H7 (cell line): ENCODE measurements around the gene ZDHHC1. TPM values are rescaled to one million over a fixed set of nuclear protein-coding genes. Genes with fewer than 3 reads are reported as not detected.

Experiments
- DNase-seq: peaks from one replicate; pipeline ENCODE4 v3.0.0; 2012
- H3K27me3 ChIP-seq: 2 replicates; pipeline ENCODE4 v1.6.0; 2011; ENCODE audit warnings: mild to moderate bottlenecking, low read length; ENCODE audit not compliant: control insufficient read depth, insufficient read depth
- H3K36me3 ChIP-seq: replicated peaks from 2 replicates; pipeline ENCODE4 v1.5.1; 2011; ENCODE audit warnings: low read length; ENCODE audit not compliant: control insufficient read depth, insufficient read depth
- H3K4me3 ChIP-seq: 2 replicates; pipeline ENCODE4 v1.5.1; 2011; ENCODE audit warnings: low read depth, mild to moderate bottlenecking, control low read depth, low read length, moderate library complexity; ENCODE audit not compliant: insufficient read depth
- total RNA-seq: library from RNA; depleted of rRNA; stranded (reverse); fragments of >200 nt; shearing (Covaris generic); gene quantifications from 2 replicates; pipeline ENCODE4 v1.2.3, GENCODE V29; 2014

ZDHHC1 gene
- total RNA-seq, 1 experiment from 2014 or later: 8.0 TPM

GRCh38 chr16:67454852-67455251 lies 38.6 kb upstream of the ZDHHC1 start:
- peak; percentile 30 for DNase-seq
- Histone ChIP-seq H3K4me3 (no peak overlapping the region), H3K36me3 (no peaks in the 10 kb centered on the region), H3K27me3 (no peaks in the 10 kb centered on the region)

- Histone ChIP-seq H3K27me3 (no peaks in the 10 kb centered on the region), H3K4me3 (no peak overlapping the region), H3K36me3 (no peaks in the 10 kb centered on the region)
- peak; percentile 32 for DNase-seq
These were observed 37.8 kb upstream of the ZDHHC1 start for GRCh38 chr16:67454104-67454503.

GRCh38 chr16:67451704-67452435 lies 35.6 kb upstream of the ZDHHC1 start:
- H3K36me3 ChIP-seq: no peaks in the 10 kb centered on the region
- DNase-seq: no peak
- no peaks in the 10 kb centered on the region for H3K27me3 ChIP-seq
- no peak overlapping the region for H3K4me3 ChIP-seq

GRCh38 chr16:67451061-67451703 lies 34.9 kb upstream of the ZDHHC1 start:
- no peaks in the 10 kb centered on the region for H3K36me3 ChIP-seq
- DNase-seq: no peak
- no peak overlapping the region for H3K4me3 ChIP-seq
- H3K27me3 ChIP-seq: no peaks in the 10 kb centered on the region

GRCh38 chr16:67449739-67450138 lies 33.5 kb upstream of the ZDHHC1 start:
- Histone ChIP-seq H3K27me3 (no peaks in the 10 kb centered on the region), H3K36me3 (no peaks in the 10 kb centered on the region), H3K4me3 (no peak overlapping the region)
- no peak for DNase-seq

GRCh38 chr16:67449336-67449735 lies 33.1 kb upstream of the ZDHHC1 start:
- Histone ChIP-seq H3K4me3 (no peak overlapping the region), H3K36me3 (no peaks in the 10 kb centered on the region), H3K27me3 (no peaks in the 10 kb centered on the region)
- no peak for DNase-seq

GRCh38 chr16:67448580-67448979 lies 32.3 kb upstream of the ZDHHC1 start:
- Histone ChIP-seq H3K4me3 (no peak overlapping the region), H3K27me3 (no peaks in the 10 kb centered on the region), H3K36me3 (no peaks in the 10 kb centered on the region)
- no peak for DNase-seq

GRCh38 chr16:67447508-67448076 lies 31.3 kb upstream of the ZDHHC1 start:
- Histone ChIP-seq H3K27me3 (no peaks in the 10 kb centered on the region), H3K36me3 (no peaks in the 10 kb centered on the region), H3K4me3 (no peak overlapping the region)
- peak; percentile 87 for DNase-seq

GRCh38 chr16:67446968-67447507 lies 30.8 kb upstream of the ZDHHC1 start:
- H3K27me3 ChIP-seq: no peaks in the 10 kb centered on the region
- no peaks in the 10 kb centered on the region for H3K36me3 ChIP-seq
- DNase-seq: no peak
- H3K4me3 ChIP-seq: no peak overlapping the region

GRCh38 chr16:67445913-67446907 lies 29.9 kb upstream of the ZDHHC1 start:
- Histone ChIP-seq H3K4me3 (no peak overlapping the region), H3K36me3 (no peaks in the 10 kb centered on the region), H3K27me3 (no peaks in the 10 kb centered on the region)
- DNase-seq: peak; percentile 73

- no peaks in the 10 kb centered on the region for H3K27me3 ChIP-seq
- H3K36me3 ChIP-seq: no peaks in the 10 kb centered on the region
- peak; percentile 73 for DNase-seq
- H3K4me3 ChIP-seq: no peak overlapping the region
These were observed 29.2 kb upstream of the ZDHHC1 start for GRCh38 chr16:67445441-67445912.

GRCh38 chr16:67445126-67445426 lies 28.8 kb upstream of the ZDHHC1 start:
- DNase-seq: peak; percentile 52
- no peaks in the 10 kb centered on the region for H3K36me3 ChIP-seq
- H3K27me3 ChIP-seq: no peaks in the 10 kb centered on the region
- H3K4me3 ChIP-seq: no peak overlapping the region

- DNase-seq: peak; percentile 88
- H3K4me3 ChIP-seq: no peak overlapping the region
- H3K36me3 ChIP-seq: no peaks in the 10 kb centered on the region
- H3K27me3 ChIP-seq: no peaks in the 10 kb centered on the region
These were observed 28.2 kb upstream of the ZDHHC1 start for GRCh38 chr16:67444259-67445125.
